GM12878 (cell line): Measurements from ENCODE around the gene FANCF. TPM values are rescaled to one million over a fixed set of nuclear protein-coding genes. Genes with fewer than 3 reads are reported as not detected.

ENCODE experiments used
- ATAC-seq: fragments of 200-7000 bp; cut with Tn5 transposase; 3 replicates; pipeline ENCODE4 v1.9.1; 2020; ENCODE audit warnings: mild to moderate bottlenecking, moderate library complexity
- BruUV-seq: library from RNA; stranded (reverse); fragments of 400-500 nt; replicated peaks from 2 replicates; lab custom pipeline; 2021; lab: Mats Ljungman, UMichigan
- CTCF ChIA-PET: fragments of 300-600 bp; sonication (Branson Sonifier 250); formaldehyde crosslinking; extraction: SDS; loops from one replicate; lab custom pipeline; 2021; ENCODE audit warnings: inconsistent platforms; lab: Yijun Ruan, JAX
- POLR2A ChIA-PET: fragments of 350-600 bp; formaldehyde crosslinking; extraction: SDS; loops from one replicate; lab custom pipeline; 2021; ENCODE audit warnings: inconsistent platforms; lab: Charles Lee
- RAD21 ChIA-PET: fragments of 300-600 bp; sonication (Branson Sonifier 250); formaldehyde crosslinking; loops from one replicate; lab custom pipeline; 2023; ENCODE audit warnings: antibody characterized with exemption; ENCODE audit not compliant: unreplicated experiment; lab: Charles Lee
- SMC1A ChIA-PET: fragments of 300-600 bp; sonication (Branson Sonifier 250); formaldehyde crosslinking; loops from one replicate; lab custom pipeline; 2023; ENCODE audit not compliant: unreplicated experiment, uncharacterized antibody; lab: Charles Lee
- DNase-seq: peaks from one replicate; pipeline ENCODE4 v3.0.0-alpha.2; 2011; ENCODE audit warnings: low read depth, low spot score
- FAIRE-seq: peaks from 3 replicates; lab custom pipeline; 2011; peaks lifted over from hg19 to GRCh38; lab: Jason Lieb, UNC
- H2AFZ ChIP-seq: 2 replicates; pipeline ENCODE4 v1.6.0; 2011; ENCODE audit warnings: low read depth, low read length, control low read depth; ENCODE audit not compliant: control insufficient read depth
- H3K27ac ChIP-seq: 2 replicates; pipeline ENCODE4 v1.5.1; 2011; ENCODE audit warnings: control low read depth; ENCODE audit not compliant: control insufficient read depth, insufficient read depth
- H3K27me3 ChIP-seq, 2 experiments: replicated peaks in 1 of 2; 2 replicates each; pipeline versions ENCODE4 v1.6.0 to v1.6.1; 2011; ENCODE audit warnings: low read length in 1 of 2; ENCODE audit not compliant: control insufficient read depth in 2 of 2, insufficient read depth in 2 of 2
- H3K36me3 ChIP-seq, 2 experiments: 2 replicates each; pipeline ENCODE4 v1.5.1; 2011; ENCODE audit warnings: low read length in 1 of 2; ENCODE audit not compliant: control insufficient read depth in 2 of 2, insufficient read depth in 2 of 2
- H3K4me1 ChIP-seq: 2 replicates; pipeline ENCODE4 v1.6.1; 2011; ENCODE audit warnings: mild to moderate bottlenecking, low read length, moderate library complexity, mixed read lengths; ENCODE audit not compliant: control insufficient read depth, insufficient read depth
- H3K4me2 ChIP-seq: 2 replicates; pipeline ENCODE4 v1.6.0; 2011; ENCODE audit warnings: control low read depth; ENCODE audit not compliant: control insufficient read depth, insufficient read depth
- H3K4me3 ChIP-seq: fragments of 200-600 bp; sonication (generic); 2 replicates; pipeline ENCODE4 v1.5.1; 2016
- H3K79me2 ChIP-seq: 2 replicates; pipeline ENCODE4 v1.6.0; 2011; ENCODE audit warnings: low read length; ENCODE audit not compliant: control insufficient read depth, insufficient read depth
- H3K9ac ChIP-seq: 2 replicates; pipeline ENCODE4 v1.8.0; 2011; ENCODE audit warnings: low read length, control low read depth, mixed read lengths; ENCODE audit not compliant: control insufficient read depth, insufficient read depth
- H3K9me3 ChIP-seq: replicated peaks from 3 replicates; pipeline ENCODE4 v1.5.1; 2011; ENCODE audit warnings: mild to moderate bottlenecking, low read length; ENCODE audit not compliant: control insufficient read depth, insufficient read depth
- H4K20me1 ChIP-seq: 2 replicates; pipeline ENCODE4 v1.6.0; 2011; ENCODE audit not compliant: control insufficient read depth, insufficient read depth
- ATF7 ChIP-seq: fragments of 450-650 bp; IDR thresholded peaks from 2 replicates; pipeline ENCODE4 v1.6.1; 2016; ENCODE audit warnings: low read depth, mild to moderate bottlenecking
- BHLHE40 ChIP-seq, 2 experiments: fragments of 450-650 bp in 1 of 2; IDR thresholded peaks; 2 replicates each; pipeline ENCODE4 v1.6.1; 2011 to 2017; ENCODE audit warnings: low read depth in 2 of 2, borderline replicate concordance in 1 of 2, improper control_type of control experiment in 1 of 2, low read length in 1 of 2, mild to moderate bottlenecking in 1 of 2
- CEBPB ChIP-seq, 2 experiments: fragments of 150-350 bp in 1 of 2; IDR thresholded peaks; 2 replicates each; pipeline ENCODE4 v1.6.1; 2012 to 2014; ENCODE audit warnings: low read depth in 2 of 2, low read length in 2 of 2, borderline replicate concordance in 1 of 2, inconsistent platforms in 1 of 2
- CHD1 ChIP-seq: IDR thresholded peaks from 2 replicates; pipeline ENCODE4 v1.6.1; 2012; ENCODE audit warnings: low read depth, low read length, improper control_type of control experiment
- DPF2 ChIP-seq: fragments of 450-650 bp; IDR thresholded peaks from 2 replicates; pipeline ENCODE4 v1.6.1; 2017; ENCODE audit warnings: mild to moderate bottlenecking
- IKZF1 ChIP-seq: fragments of 450-650 bp; conservative IDR thresholded peaks from 2 replicates; pipeline ENCODE4 v1.6.1; 2017; ENCODE audit warnings: antibody characterized with exemption, mild to moderate bottlenecking
- MEF2A ChIP-seq: IDR thresholded peaks from 2 replicates; pipeline ENCODE4 v1.6.1; 2011; ENCODE audit warnings: low read depth, mild to moderate bottlenecking, low read length, moderate library complexity; ENCODE audit not compliant: insufficient read depth
- MEF2B ChIP-seq: fragments of 450-650 bp; IDR thresholded peaks from 2 replicates; pipeline ENCODE4 v1.6.1; 2018; ENCODE audit warnings: mild to moderate bottlenecking, moderate library complexity; ENCODE audit not compliant: partially characterized antibody, poor library complexity, severe bottlenecking
- NR2C1 ChIP-seq: fragments of 450-650 bp; IDR thresholded peaks from 2 replicates; pipeline ENCODE4 v1.6.1; 2017; ENCODE audit warnings: antibody characterized with exemption, mild to moderate bottlenecking, moderate library complexity
- SPI1 ChIP-seq: IDR thresholded peaks from 2 replicates; pipeline ENCODE4 v1.6.1; 2011; ENCODE audit warnings: low read depth, mild to moderate bottlenecking, low read length, moderate library complexity, borderline replicate concordance; ENCODE audit not compliant: insufficient read depth
- SREBF2 ChIP-seq: IDR thresholded peaks from 2 replicates; pipeline ENCODE4 v1.6.1; 2012; ENCODE audit warnings: mild to moderate bottlenecking, low read length
- SUPT20H ChIP-seq: IDR thresholded peaks from 2 replicates; pipeline ENCODE4 v1.6.1; 2011; ENCODE audit warnings: low read depth, mild to moderate bottlenecking, low read length, moderate library complexity, borderline replicate concordance; ENCODE audit not compliant: control insufficient read depth
- YY1 ChIP-seq: IDR thresholded peaks from 2 replicates; pipeline ENCODE4 v1.6.1; 2011; ENCODE audit warnings: low read depth, mild to moderate bottlenecking, low read length
- ZSCAN29 ChIP-seq: fragments of 450-650 bp; IDR thresholded peaks from 2 replicates; pipeline ENCODE4 v1.6.1; 2017; ENCODE audit warnings: mild to moderate bottlenecking, moderate library complexity
- WGBS: methylation state at CpG from one replicate; pipeline ENCODE4 v1.1.6; 2016; ENCODE audit warnings: low lambda C conversion rate; ENCODE audit not compliant: insufficient replicate concordance, insufficient coverage; ENCODE audit errors: missing lambda C conversion rate; 5-methylcytosine and 5-hydroxymethylcytosine counted together
- in situ Hi-C: fragments of 300-500 bp; cut with MboI; formaldehyde crosslinking; loops from 9 replicates; pipeline ENCODE4 v1.14.3; 2018; ENCODE audit warnings: mixed read lengths
- intact Hi-C: fragments of 100-400 bp; cut with micrococcal nuclease; formaldehyde crosslinking; loops from one replicate; pipeline ENCODE4 v1.14.2; 2022; ENCODE audit not compliant: unreplicated experiment
- polyA plus RNA-seq, 11 experiments: library from polyadenylated mRNA; depleted of rRNA in 4 of 11; unstranded in 6 of 11; stranded (reverse) in 5 of 11; fragments of >200 nt; fragmentation: Nextera tagmentation in 4 of 11; fragmentation: Illumina TruSeq in 1 of 11; extraction: Ambion mirVana in 4 of 11; extraction: Trizol in 1 of 11; gene quantifications; 1 replicate in 1 of 11; 2 replicates in 10 of 11; pipeline versions ENCODE4 v1.2.1 to v1.2.3, GENCODE V29; 2011 to 2016; ENCODE audit warnings: inconsistent platforms in 2 of 11, missing spikeins in 2 of 11, low read depth in 1 of 11
- total RNA-seq, 4 experiments: library from RNA; depleted of rRNA in 3 of 4; stranded (reverse); fragments of >200 nt in 3 of 4; fragmentation: Illumina TruSeq in 1 of 4; extraction: Trizol in 1 of 4; gene quantifications; 2 replicates each; pipeline versions ENCODE4 v1.2.1 to v1.2.3, GENCODE V29; 2013 to 2021
- TF ChIP-seq, protein P1 (sequence below): fragments of 450-650 bp; IDR thresholded peaks from 2 replicates; pipeline ENCODE4 v1.6.1; 2017; ENCODE audit warnings: mild to moderate bottlenecking, moderate library complexity
- TF ChIP-seq, protein P2 (sequence below): fragments of 450-650 bp; IDR thresholded peaks from 2 replicates; pipeline ENCODE4 v1.6.1; 2016; ENCODE audit warnings: mild to moderate bottlenecking

The FANCF gene
- total and polyA plus RNA-seq, 10 of the 15 experiments (the other 5 are each of a cell fraction or from before 2014, with no cell fraction given) = 1.6 to 19.9 (median 12.2) TPM

DNA sequence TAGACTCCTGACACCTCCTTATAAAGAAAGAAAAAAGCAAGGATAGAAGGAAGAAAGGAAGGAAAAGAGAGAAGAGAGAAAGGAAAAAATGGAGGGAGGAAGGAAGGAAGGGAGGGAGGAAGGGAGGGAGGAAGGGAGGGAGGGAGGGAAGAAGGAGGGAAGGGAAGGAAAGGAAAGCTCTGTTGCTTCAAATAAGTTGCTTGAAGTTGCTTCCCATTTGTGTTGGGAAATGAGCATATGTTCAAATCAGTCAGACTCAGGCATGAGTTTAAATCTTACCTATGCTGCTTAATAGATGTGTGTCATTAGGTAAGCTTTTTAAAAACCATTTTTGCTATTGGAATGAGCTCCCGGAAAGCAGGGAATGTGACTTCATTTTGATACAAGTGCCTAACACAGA lies 34.2 kb upstream of the FANCF start (continued):
- no peak for TF ChIP-seq YY1
- TF ChIP-seq ZSCAN29 = no peak
- TF ChIP-seq, protein P1, sequence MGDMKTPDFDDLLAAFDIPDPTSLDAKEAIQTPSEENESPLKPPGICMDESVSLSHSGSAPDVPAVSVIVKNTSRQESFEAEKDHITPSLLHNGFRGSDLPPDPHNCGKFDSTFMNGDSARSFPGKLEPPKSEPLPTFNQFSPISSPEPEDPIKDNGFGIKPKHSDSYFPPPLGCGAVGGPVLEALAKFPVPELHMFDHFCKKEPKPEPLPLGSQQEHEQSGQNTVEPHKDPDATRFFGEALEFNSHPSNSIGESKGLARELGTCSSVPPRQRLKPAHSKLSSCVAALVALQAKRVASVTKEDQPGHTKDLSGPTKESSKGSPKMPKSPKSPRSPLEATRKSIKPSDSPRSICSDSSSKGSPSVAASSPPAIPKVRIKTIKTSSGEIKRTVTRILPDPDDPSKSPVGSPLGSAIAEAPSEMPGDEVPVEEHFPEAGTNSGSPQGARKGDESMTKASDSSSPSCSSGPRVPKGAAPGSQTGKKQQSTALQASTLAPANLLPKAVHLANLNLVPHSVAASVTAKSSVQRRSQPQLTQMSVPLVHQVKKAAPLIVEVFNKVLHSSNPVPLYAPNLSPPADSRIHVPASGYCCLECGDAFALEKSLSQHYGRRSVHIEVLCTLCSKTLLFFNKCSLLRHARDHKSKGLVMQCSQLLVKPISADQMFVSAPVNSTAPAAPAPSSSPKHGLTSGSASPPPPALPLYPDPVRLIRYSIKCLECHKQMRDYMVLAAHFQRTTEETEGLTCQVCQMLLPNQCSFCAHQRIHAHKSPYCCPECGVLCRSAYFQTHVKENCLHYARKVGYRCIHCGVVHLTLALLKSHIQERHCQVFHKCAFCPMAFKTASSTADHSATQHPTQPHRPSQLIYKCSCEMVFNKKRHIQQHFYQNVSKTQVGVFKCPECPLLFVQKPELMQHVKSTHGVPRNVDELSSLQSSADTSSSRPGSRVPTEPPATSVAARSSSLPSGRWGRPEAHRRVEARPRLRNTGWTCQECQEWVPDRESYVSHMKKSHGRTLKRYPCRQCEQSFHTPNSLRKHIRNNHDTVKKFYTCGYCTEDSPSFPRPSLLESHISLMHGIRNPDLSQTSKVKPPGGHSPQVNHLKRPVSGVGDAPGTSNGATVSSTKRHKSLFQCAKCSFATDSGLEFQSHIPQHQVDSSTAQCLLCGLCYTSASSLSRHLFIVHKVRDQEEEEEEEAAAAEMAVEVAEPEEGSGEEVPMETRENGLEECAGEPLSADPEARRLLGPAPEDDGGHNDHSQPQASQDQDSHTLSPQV = no peak
- no peak for TF ChIP-seq CHD1

DNA sequence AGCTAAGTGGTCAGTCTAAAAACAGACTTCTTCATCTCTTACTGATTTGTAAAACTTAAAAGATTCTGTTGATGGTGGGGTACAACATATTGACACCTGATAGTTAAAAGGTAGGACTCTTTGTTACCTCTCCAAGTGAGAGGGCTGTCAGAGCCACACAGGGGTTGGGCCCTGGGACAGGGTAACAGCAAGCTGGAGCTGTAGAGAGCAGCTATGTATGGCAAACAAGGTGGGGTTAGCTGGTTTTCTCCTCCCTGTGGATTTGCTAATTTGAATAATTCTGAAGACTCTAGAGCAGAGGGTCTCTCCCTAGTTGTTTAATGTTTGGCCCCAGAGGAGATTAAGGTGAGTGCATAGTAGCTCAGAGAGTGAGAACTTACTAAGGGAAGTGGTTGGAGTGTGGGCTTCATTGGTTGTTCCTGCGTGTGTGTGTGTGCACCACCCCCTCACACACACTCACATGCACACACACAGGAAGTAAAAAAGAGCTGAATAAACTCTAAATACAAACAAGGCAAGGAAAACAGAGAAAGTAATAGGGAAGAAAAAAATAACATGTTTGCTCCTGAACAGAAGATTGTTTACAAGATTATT lies 31.6 kb upstream of the FANCF start:
- ChIA-PET RAD21 (interaction anchor here (0.7 to 2.5 kb wide), 20 partner anchors 9 to 216 kb away, joined by 3 to 41 read pairs (median 5); partner anchors contain the start of genes FANCF, GAS2 and SVIP), POLR2A (interaction anchor here (0.6 to 2.4 kb wide), 14 partner anchors 9 to 172 kb away, joined by 3 to 16 read pairs (median 7); partner anchors contain the start of genes FANCF, GAS2 and SVIP), SMC1A (interaction anchor here (0.6 to 3.4 kb wide), 20 partner anchors 9 to 172 kb away, joined by 3 to 27 read pairs (median 5); partner anchors contain the start of genes FANCF, GAS2 and SVIP), CTCF (interaction anchor here (0.7 to 2.7 kb wide), 15 partner anchors 9 to 171 kb away, joined by 3 to 21 read pairs (median 5); partner anchors contain the start of genes FANCF and GAS2)
- Histone ChIP-seq H3K4me2 (peak overlapping the region; percentile 54), H3K4me1 (peaks cover 6% of the 10 kb centered on the region), H3K9me3 (no peaks in the 10 kb centered on the region), H3K9ac (no peak overlapping the region), H2AFZ (peak overlapping the region; percentile 65), H4K20me1 (no peaks in the 10 kb centered on the region), H3K79me2 (no peaks in the 10 kb centered on the region), H3K27me3 (no peaks in the 10 kb centered on the region), H3K4me3 (no peak overlapping the region), H3K27ac (peak overlapping the region; percentile 42; the same call in 1 of the 2 replicates), H3K36me3 (no peaks in the 10 kb centered on the region)
- WGBS = 29% methylated on average over 1 of the region's 1 CpG
- BruUV-seq = no TSS peak
- ATAC-seq = peak; percentile 92
- intact Hi-C loops (no loop called here), in situ Hi-C loops (no loop called here)
- FAIRE-seq = no peak
- DNase-seq = no peak
- TF ChIP-seq DPF2 (peak; percentile 71), IKZF1 (peak; percentile 72), NR2C1 (no peak), BHLHE40 (IDR thresholded peaks at IDR 0.05; ENCODE audit: borderline replicate concordance in 1 of 2, low read depth in 2 of 2, low read length in 1 of 2) (peak; percentile 46 to 70; a peak in 2 of 4 replicates), ZSCAN29 (peak; percentile 32; the same call in 1 of the 2 replicates), SREBF2 (no peak), CEBPB (IDR thresholded peaks at IDR 0.05; ENCODE audit: borderline replicate concordance in 1 of 2, low read depth in 2 of 2, low read length in 2 of 2) (no peak), MEF2A (no peak), SPI1 (peak; percentile 45; the same call in 1 of the 2 replicates), MEF2B (peak; percentile 65), SUPT20H (no peak), ATF7 (0 out of 2 replicates have a peak, but pooled peaks have one; percentile 41)
- TF ChIP-seq, protein P2, sequence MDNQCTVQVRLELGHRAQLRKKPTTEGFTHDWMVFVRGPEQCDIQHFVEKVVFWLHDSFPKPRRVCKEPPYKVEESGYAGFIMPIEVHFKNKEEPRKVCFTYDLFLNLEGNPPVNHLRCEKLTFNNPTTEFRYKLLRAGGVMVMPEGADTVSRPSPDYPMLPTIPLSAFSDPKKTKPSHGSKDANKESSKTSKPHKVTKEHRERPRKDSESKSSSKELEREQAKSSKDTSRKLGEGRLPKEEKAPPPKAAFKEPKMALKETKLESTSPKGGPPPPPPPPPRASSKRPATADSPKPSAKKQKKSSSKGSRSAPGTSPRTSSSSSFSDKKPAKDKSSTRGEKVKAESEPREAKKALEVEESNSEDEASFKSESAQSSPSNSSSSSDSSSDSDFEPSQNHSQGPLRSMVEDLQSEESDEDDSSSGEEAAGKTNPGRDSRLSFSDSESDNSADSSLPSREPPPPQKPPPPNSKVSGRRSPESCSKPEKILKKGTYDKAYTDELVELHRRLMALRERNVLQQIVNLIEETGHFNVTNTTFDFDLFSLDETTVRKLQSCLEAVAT = 0 out of 2 replicates have a peak, but pooled peaks have one; percentile 18
